HEK293T (cell line): ENCODE data around the gene PLK3.

ENCODE experiments used
- BHLHE40 ChIP-seq: fragments of 450-650 bp; IDR thresholded peaks from 2 replicates; pipeline ENCODE4 v1.6.1; 2016; ENCODE audit warnings: mild to moderate bottlenecking, moderate library complexity, borderline replicate concordance
- FOXA1 ChIP-seq: fragments of 450-650 bp; IDR thresholded peaks from 2 replicates; pipeline ENCODE4 v1.6.1; 2016; ENCODE audit warnings: mild to moderate bottlenecking
- LEF1 ChIP-seq: fragments of 450-650 bp; IDR thresholded peaks from 2 replicates; pipeline ENCODE4 v1.6.1; 2017; ENCODE audit warnings: mild to moderate bottlenecking, borderline replicate concordance
- NFRKB ChIP-seq: fragments of 450-650 bp; IDR thresholded peaks from 2 replicates; pipeline ENCODE4 v1.6.1; 2016; ENCODE audit warnings: mild to moderate bottlenecking, moderate library complexity
- TARDBP ChIP-seq: fragments of 450-650 bp; IDR thresholded peaks from 2 replicates; pipeline ENCODE4 v1.6.1; 2016
- ZNF384 ChIP-seq: fragments of 450-650 bp; IDR thresholded peaks from 2 replicates; pipeline ENCODE4 v1.6.1; 2016

DNA sequence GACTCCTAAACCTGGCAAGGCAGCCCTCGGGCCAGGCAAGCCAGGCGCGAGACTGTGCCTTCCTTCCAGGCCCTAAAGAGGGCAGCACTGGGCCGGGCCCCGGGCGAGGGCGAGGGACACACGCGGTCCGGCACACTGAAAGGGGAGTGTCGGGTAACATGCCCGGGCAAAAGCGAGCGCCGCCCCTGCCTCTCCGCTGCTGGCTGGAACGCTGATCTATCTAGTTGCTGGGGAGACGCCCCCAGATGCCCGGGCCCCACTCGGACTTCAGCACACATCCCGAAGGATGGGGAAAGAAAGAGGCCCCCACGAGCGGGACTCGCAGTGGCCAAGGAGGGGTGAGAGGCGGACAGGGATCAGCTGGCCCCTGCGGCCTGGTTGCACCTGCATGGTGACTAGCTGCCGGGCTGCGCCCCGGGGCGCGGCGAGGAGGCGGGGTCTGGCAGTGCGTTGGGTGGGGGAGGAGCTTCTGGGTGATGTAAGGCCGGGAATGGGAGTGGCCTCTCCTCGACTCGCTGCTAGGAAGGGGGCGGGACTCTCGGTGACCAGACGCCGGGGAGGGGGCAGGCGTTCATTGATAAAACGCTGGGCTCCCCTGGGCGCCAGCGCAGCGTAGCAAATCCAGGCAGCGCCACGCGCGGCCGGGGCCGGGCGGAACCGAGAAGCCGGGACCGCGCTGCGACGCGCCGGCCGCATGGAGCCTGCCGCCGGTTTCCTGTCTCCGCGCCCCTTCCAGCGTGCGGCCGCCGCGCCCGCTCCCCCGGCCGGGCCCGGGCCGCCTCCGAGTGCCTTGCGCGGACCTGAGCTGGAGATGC, at the start of gene PLK3:
- no peak for TF ChIP-seq TARDBP
- TF ChIP-seq LEF1 = no peak
- TF ChIP-seq FOXA1 = no peak
- TF ChIP-seq ZNF384 = no peak
- no peak for TF ChIP-seq BHLHE40
- TF ChIP-seq NFRKB = no peak
